ENCODE results near the gene ZC3HAV1L. TPM values are rescaled to one million over a fixed set of nuclear protein-coding genes. Genes with fewer than 3 reads are reported as not detected.
"Not testable (repeated sequence)": the region's sequence is repeated elsewhere in the genome, so short reads cannot be mapped to it uniquely, and the experiment has no call there.

ZC3HAV1L gene, protein sequence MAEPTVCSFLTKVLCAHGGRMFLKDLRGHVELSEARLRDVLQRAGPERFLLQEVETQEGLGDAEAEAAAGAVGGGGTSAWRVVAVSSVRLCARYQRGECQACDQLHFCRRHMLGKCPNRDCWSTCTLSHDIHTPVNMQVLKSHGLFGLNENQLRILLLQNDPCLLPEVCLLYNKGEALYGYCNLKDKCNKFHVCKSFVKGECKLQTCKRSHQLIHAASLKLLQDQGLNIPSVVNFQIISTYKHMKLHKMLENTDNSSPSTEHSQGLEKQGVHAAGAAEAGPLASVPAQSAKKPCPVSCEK
- total RNA-seq = 5.7 TPM

GRCh38 chr7:139035586-139036353 is at the start of gene ZC3HAV1L:
TSS of gene ZC3HAV1L (minus strand) at chr7:139036042. CDS start at chr7:139036017, 25 bp downstream.
- FAIRE-seq (no peak), DNase-seq (ENCODE audit: low spot score in 2 of 2) (peak; percentile 61 to 63)

DNA sequence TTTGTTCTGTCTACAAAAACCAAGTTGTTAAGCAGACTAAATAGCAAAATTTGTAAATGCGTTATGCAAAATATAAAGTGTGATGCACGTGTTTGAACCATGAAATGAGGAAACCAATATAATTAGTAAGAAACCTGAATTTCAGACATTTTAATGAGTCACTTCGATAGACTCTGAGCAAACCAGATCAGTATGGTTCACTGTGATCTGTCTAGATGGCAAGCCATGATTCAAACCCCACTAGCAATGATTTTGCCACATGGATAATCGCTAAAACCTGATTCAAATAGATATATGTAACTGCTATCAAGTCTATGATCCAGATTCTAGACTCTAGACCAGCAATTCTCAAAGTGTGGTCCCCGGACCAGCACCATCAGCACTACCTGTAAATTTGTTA is 48.9 kb upstream of the ZC3HAV1L start:
- DNase-seq (ENCODE audit: low spot score in 2 of 2) (no peak), FAIRE-seq (no peak)

GRCh38 chr7:139081584-139081983 is 45.7 kb upstream of the ZC3HAV1L start:
- DNase-seq (ENCODE audit: low spot score in 2 of 2) (no peak), FAIRE-seq (no peak)

DNA sequence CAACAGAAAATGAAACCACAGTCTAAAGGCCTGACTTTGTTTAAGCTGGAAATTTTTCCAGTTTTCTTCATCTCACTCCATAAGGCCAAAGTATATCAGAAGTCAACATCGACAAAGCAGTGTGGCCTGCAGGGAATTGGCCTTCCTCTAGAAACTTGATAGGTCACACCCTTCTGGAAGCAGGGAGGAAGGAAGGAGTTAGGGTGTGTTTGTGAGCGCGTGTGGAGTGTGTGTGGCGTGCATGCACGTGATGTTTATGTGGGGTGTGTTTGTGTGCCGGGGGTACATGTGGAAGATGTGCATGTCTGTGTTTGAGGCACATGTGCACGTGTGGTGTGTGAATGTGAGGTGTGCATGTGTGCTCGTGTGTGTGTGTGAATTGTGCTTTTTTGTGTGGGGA is 45.1 kb upstream of the ZC3HAV1L start:
- FAIRE-seq = no peak
- no peak for DNase-seq (ENCODE audit: low spot score in 2 of 2)

- no peak for FAIRE-seq
- no peak for DNase-seq (ENCODE audit: low spot score in 2 of 2)
Observed at GRCh38 chr7:139079861-139080260, 44.0 kb upstream of the ZC3HAV1L start.

GRCh38 chr7:139078911-139079310 is 43.1 kb upstream of the ZC3HAV1L start:
- FAIRE-seq (no peak), DNase-seq (ENCODE audit: low spot score in 2 of 2) (no peak)

- FAIRE-seq (no peak), DNase-seq (ENCODE audit: low spot score in 2 of 2) (no peak)
Observed at GRCh38 chr7:139078399-139078798, 42.6 kb upstream of the ZC3HAV1L start.

DNA sequence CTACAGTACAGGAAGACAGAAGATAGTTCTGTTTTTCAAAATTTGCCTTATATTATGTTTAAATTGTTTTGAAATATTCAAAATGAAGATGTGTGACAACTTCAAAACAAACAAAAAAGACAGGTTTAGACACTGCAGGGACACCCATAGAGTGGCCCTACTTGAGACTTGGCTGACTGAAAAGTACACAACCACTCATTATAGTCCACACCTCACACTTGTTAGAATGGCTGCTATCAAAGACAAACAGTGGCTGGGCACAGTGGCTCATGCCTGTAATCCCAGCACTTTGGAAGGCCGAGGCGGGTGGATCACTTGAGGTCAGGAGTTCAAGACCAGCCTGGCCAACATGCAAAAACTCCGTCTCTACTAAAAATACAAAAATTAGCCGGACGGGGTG is 41.9 kb upstream of the ZC3HAV1L start:
- not testable (repeated sequence) for FAIRE-seq; DNase-seq (ENCODE audit: low spot score in 2 of 2)

DNA sequence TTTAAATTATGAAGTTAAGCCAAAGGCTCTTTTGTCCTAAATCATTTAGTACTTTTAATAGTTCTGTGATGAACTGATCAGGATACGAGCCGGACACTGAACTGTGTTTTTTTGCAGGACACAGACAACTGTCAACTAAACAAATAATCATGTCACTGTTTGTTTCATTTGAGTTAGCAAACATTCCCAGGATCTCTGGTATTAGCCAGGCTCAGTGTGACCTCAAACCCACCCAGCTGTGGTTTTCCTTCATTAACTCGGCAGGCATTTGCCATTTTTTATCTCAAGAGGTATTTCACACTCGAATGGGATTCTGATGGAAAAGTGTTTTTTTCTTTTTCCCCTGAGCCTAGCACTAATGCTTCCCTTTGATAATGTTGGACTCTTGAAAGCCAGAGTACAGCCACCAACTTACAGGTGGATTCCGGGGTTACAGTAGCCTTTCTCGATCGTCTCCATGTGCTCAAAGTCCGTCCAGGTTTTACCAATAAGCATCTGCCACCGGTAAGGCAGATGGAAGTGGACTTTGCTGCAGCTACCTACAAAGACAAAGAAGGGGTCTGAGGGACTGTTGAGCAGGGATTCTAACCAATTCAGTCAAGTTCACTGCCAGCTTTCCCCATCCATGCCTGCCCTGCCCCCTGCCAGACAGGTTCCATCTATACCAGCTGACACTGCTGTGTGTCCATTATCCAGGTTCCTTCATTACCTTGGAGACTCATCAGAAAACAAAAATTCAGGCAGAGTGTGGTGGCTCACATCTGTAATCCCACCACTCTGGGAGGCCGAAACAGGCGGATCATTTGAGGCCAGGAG is 40.2 kb upstream of the ZC3HAV1L start:
- DNase-seq (ENCODE audit: low spot score in 2 of 2) = no peak
- no peak for FAIRE-seq

DNA sequence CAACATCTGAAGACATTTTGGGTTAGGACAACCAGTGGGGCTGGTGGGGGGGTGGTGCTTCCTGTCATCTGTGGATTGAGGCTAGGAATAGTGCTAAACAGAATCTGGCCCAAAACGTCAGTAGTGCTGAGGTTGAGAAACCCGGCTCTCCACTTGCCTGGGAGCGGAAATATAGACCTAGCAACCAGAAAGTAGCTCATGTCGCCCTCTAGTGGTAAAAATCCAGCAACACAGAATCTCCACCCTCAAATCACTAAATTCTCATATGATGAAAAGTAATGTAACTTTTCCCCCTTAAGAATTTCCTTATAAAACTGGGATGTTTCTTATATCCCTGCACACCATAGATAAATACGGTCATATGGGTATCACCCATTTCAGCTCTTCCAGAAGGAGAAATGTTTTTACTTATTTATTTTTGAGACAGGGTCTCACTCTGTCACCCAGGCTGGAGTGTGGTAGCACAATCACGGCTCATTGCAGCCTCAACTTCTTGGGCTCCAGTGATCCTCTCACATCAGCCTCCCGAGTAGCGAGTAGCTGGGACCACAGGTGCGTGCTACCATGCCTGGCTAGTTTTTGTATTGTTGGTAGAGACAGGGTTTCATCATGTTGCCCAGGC is 39.3 kb upstream of the ZC3HAV1L start:
- FAIRE-seq (peak; percentile 45), DNase-seq (ENCODE audit: low spot score in 2 of 2) (peak; percentile 26 to 65)

DNA sequence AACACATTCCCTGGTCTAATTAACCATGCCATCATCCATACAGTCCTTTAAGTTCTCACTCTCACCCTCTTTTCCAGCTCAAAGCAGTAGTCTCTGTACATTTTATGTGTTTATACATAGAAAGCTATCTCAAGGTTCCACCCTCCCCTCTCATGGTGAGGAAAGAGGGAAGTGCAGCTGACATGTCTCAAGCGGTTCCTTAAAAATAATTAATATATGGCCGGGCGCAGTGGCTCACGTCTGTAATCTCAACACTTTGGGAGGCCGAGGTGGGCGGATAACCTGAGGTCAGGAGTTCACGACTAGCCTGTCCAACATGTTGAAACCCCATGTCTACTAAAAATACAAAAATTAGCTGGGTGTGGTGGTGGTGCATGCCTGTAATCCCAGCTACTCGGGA is 37.0 kb upstream of the ZC3HAV1L start:
- DNase-seq (ENCODE audit: low spot score in 2 of 2) (no peak), FAIRE-seq (no peak)

- FAIRE-seq = no peak
Observed at GRCh38 chr7:139071680-139072079, 35.8 kb upstream of the ZC3HAV1L start.

DNA sequence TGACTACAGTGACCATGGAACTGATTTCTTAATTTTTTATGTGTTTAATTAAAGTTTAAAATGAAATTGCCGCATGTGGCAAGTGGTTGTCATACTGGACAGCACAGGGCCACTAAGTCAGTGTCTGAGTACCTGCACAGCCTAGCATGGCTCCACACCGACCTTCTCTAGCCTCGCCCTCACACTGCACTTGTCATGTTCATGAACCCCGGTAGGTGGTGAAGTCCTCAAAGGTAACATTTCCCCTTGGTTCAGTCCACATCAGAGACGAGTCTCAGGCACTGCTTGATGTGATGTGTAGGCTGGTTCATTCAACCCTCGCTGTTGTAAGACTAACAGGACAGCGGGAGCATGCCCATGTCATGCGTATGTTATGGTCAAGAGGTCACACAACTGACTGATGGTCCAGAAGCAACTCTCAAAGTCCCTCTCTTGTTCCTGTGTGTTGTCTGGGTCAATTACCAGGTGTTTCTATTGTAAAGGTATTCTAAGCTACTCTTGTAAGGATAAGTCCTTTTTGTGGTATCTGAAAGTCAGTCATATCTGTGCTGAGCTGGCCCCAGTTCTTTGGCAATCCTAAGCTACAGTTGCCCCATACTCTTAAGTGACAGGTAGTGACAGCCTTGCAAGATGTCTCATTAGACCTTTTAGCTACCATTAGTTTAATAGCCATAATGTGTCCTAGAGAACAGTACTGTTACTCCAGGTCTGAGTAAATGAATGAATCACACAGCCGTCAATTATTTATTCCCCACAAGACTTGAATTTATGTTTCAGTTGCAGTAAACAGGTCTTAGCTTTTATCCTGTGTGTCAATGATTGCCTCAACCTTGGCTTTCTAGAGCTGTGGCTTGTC is 32.9 kb upstream of the ZC3HAV1L start:
- DNase-seq (ENCODE audit: low spot score in 2 of 2) = no peak
- no peak for FAIRE-seq

More at GRCh38 chr7:139071680-139072079, 35.8 kb upstream of the ZC3HAV1L start:
- DNase-seq (ENCODE audit: low spot score in 2 of 2) = no peak

DNA sequence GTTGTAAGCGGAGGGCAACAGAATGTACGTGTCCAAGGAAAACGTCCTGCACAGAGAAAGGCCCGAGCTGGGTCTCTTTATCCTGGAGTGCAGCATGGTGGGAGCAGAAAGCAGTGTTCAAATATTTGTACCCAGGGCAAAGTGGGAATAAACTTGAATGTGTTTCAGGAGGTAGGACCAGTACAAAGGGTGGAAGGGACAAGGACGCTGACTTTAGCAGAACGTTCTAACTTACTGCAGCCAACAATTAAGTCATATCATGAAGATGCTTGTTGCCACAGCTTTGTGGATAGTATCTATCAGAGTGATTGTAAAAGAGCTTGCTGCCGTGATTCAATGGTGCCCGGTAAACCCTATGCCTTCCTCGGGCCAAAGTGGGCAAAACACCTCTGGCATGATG is 30.5 kb upstream of the ZC3HAV1L start:
- no peak for FAIRE-seq
- no peak for DNase-seq (ENCODE audit: low spot score in 2 of 2)

DNA sequence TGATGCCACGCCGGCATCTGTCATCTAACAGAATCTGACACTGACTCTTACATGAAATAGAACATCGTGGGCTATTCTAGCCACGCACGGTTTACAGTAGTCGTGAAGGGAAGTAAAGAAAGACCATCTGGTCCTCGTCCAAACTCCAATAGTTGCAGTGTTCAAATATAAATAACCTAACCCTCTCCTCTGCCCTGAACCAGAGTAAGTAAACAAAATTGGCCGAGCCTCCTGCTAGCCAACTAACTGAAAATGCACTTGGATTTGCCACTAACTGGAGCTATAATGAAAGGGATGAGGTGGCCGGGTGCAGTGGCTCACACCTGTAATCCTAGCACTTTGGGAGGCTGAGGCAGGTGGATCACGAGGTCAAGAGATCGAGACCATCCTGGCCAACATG is 29.5 kb upstream of the ZC3HAV1L start:
- FAIRE-seq = no peak
- no peak for DNase-seq (ENCODE audit: low spot score in 2 of 2)

GRCh38 chr7:139061416-139061815 is 25.6 kb upstream of the ZC3HAV1L start:
- FAIRE-seq (no peak), DNase-seq (ENCODE audit: low spot score in 2 of 2) (no peak)

DNA sequence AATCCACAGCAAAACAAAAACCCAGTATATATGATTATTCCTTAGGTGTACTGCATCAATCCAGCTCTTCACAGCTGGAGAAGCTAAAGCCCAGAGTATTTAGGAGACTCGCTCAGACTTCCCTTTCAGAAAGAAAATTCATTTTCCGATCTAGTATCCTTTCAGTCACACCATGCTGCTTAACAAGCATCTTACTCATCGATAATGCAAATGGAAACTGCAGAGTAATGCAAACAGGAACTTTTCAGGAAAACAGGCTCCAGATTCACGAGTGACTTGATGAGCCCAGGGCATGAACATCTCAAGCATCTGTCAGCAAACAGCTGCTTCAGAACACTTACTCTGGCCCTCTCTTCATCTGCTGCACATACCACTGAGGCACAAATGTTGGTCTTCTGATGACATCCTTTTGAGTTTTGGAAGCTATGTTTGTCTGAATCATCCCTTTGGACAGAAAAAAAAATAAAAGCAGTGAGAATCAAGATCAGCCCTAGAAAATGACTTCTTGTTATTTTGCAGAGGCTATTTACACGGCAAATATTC is 24.9 kb upstream of the ZC3HAV1L start:
- no peak for FAIRE-seq

DNA sequence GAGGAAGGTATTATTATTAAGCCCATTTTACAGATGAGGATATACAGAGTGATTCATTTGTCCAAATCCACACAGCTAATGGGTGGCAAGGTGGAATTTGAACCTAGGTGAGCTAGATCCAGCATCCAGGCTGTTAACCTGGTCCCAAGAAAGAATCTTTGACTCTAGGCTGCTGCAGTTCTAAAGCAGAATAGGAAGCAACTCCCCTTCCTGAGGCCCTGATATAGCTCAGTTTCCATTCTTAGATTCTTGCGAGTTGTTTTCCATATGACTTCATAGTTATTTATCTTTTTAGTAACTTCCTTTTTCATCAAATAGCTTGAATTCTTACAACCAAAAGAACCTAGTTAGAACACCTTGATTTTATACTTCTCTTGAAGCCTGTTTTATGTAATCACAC is 24.1 kb upstream of the ZC3HAV1L start:
- no peak for DNase-seq (ENCODE audit: low spot score in 2 of 2)
- FAIRE-seq = no peak

More for the DNA sequence above, 24.9 kb upstream of the ZC3HAV1L start:
- no peak for DNase-seq (ENCODE audit: low spot score in 2 of 2)

GRCh38 chr7:139058943-139059342 is 23.1 kb upstream of the ZC3HAV1L start:
- FAIRE-seq = no peak
- no peak for DNase-seq (ENCODE audit: low spot score in 2 of 2)
